ENCODE measurements around the gene CHRNA4. TPM values are rescaled to one million over a fixed set of nuclear protein-coding genes. Genes with fewer than 3 reads are reported as not detected.

Gene CHRNA4
- total RNA-seq, 1 donor from 2014 or later, result not detected

- no peak for DNase-seq (ENCODE audit: low spot score)
These were observed 16.8 kb upstream of the CHRNA4 start for GRCh38 chr20:63377951-63378381.

GRCh38 chr20:63377256-63377941 lies 16.2 kb upstream of the CHRNA4 start:
- DNase-seq (ENCODE audit: low spot score), result no peak

GRCh38 chr20:63376283-63377250 lies 15.4 kb upstream of the CHRNA4 start:
- DNase-seq (ENCODE audit: low spot score), result no peak

GRCh38 chr20:63375438-63375837 lies 14.3 kb upstream of the CHRNA4 start:
- DNase-seq (ENCODE audit: low spot score), result no peak

GRCh38 chr20:63374504-63374903 lies 13.4 kb upstream of the CHRNA4 start:
- DNase-seq (ENCODE audit: low spot score), result no peak

- no peak for DNase-seq (ENCODE audit: low spot score)
These were observed 12.8 kb upstream of the CHRNA4 start for GRCh38 chr20:63373996-63374395.

- DNase-seq (ENCODE audit: low spot score), result no peak
These were observed 12.1 kb upstream of the CHRNA4 start for GRCh38 chr20:63372971-63373885.

- DNase-seq (ENCODE audit: low spot score), result no peak
These were observed 10.2 kb upstream of the CHRNA4 start for GRCh38 chr20:63371291-63371865.

- DNase-seq (ENCODE audit: low spot score), result no peak
These were observed 9.6 kb upstream of the CHRNA4 start for GRCh38 chr20:63370618-63371187.

- no peak for DNase-seq (ENCODE audit: low spot score)
These were observed 8.8 kb upstream of the CHRNA4 start for GRCh38 chr20:63369724-63370617.

- DNase-seq (ENCODE audit: low spot score), result no peak
These were observed 7.9 kb upstream of the CHRNA4 start for GRCh38 chr20:63369024-63369530.

- no peak for DNase-seq (ENCODE audit: low spot score)
These were observed 7.0 kb upstream of the CHRNA4 start for GRCh38 chr20:63368151-63368550.

- no peak for DNase-seq (ENCODE audit: low spot score)
These were observed 6.4 kb upstream of the CHRNA4 start for GRCh38 chr20:63367446-63368055.

- DNase-seq (ENCODE audit: low spot score), result no peak
These were observed 5.5 kb upstream of the CHRNA4 start for GRCh38 chr20:63366390-63367365.

GRCh38 chr20:63365601-63366389 lies 4.6 kb upstream of the CHRNA4 start:
- DNase-seq (ENCODE audit: low spot score), result no peak

GRCh38 chr20:63364801-63365585 lies 3.8 kb upstream of the CHRNA4 start:
- DNase-seq (ENCODE audit: low spot score), result no peak
